Anterior cingulate cortex (tissue), 58 donors: Measurements from ENCODE around the gene LTA.
"Not testable (repeated sequence)": the region's sequence is repeated elsewhere in the genome, so short reads cannot be mapped to it uniquely, and the experiment has no call there.

Source experiments
- DNase-seq, 58 donors: peaks; one replicate each; lab custom pipeline; 2025; lab: John Stamatoyannopoulos, UW

LTA gene

DNA sequence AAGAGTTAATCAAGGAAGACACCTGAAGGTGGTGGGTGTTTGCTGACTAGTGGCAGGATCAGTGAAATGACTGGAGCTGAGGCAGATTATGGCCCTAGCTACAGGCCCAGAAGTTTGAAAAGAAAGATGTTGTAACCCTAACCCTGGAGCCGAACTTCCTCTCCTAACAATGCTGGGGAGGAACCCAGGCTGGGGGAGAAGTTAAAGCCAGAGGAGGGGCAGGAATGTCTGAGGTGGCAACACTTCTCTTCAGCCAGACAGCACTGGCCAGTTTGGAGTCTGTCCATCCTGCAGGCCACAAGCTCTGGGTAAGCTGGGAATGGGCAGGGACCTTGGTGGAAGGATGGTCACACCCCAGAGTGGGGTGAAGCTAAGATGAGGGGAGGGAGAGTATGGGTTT lies 13.9 kb downstream of the LTA start, which contains the start of gene LST1:
TSS of gene LST1 (plus strand) at position 270 of the 400 bp plus-strand sequence. CDS start 1,023 bp downstream, outside the sequence.
- peak in 8 of 58 donors; percentile 2 to 30 (median 10) for DNase-seq

DNA sequence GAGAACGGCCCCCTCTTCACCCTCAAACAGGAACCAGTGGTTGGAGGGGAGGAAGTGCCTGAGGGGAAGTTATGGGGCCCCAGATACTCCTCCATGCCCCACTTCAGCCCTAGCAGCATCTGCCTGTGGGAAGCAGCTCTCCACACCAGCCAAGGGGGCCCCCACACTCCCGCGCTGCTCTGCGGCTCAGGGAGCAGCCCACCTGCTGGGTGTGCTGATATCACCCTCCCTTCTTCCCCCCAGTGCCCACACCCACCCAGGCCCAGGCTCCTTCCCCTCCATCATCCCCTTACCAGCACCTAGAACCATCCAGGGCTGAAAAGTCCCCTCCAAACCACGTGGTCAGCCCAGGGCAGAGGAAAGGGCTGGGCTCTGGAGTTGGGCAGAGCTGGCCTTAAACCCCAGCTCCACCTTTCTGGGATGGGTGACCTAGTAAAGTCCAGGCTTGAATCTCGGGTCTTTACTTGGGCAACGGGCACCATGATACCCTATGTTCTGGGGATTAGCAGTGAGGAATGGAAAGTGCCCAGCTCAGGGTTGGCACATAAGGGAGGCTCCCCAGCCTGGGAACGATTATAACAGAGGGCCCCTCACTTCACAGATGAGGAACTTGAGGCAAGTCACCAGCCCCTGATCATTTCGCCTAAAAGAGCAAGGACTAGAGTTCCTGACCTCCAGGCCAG lies 14.7 kb downstream of the LTA start:
- DNase-seq: peak in 12 of 58 donors; percentile 3 to 47 (median 29)

GRCh38 chr6:31587791-31588777 lies 16.0 kb downstream of the LTA start:
- DNase-seq: no peak

- DNase-seq: no peak
Observed at GRCh38 chr6:31588871-31589650, 17.0 kb downstream of the LTA start.

DNA sequence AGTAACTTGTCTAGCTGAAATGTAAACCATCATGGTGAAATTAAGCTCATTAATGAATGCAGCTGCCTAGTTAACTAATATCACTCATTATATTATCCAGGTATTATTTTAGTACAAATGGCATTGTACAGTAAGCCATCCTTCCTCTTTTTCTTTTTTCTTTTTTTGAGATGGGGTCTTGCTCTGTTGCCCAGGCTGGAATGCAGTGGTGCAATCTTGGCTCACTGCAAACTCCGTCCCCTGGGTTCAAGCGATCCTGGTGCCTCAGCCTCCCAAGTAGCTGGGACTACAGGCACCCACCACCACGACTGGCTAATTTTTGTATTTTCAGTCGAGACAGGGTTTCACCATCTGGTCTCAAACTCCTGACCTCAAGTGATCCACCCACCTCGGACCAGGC lies 18.6 kb downstream of the LTA start:
- not testable (repeated sequence) for DNase-seq

GRCh38 chr6:31592396-31592771 lies 20.3 kb downstream of the LTA start:
- DNase-seq: no peak

- no peak for DNase-seq
Observed at GRCh38 chr6:31597006-31597405, 24.9 kb downstream of the LTA start.

- no peak for DNase-seq
Observed at GRCh38 chr6:31607317-31607716, 35.2 kb downstream of the LTA start.

- no peak for DNase-seq
Observed at GRCh38 chr6:31609519-31610406, 37.7 kb downstream of the LTA start.

GRCh38 chr6:31610968-31611367 lies 38.9 kb downstream of the LTA start:
- DNase-seq: no peak

DNA sequence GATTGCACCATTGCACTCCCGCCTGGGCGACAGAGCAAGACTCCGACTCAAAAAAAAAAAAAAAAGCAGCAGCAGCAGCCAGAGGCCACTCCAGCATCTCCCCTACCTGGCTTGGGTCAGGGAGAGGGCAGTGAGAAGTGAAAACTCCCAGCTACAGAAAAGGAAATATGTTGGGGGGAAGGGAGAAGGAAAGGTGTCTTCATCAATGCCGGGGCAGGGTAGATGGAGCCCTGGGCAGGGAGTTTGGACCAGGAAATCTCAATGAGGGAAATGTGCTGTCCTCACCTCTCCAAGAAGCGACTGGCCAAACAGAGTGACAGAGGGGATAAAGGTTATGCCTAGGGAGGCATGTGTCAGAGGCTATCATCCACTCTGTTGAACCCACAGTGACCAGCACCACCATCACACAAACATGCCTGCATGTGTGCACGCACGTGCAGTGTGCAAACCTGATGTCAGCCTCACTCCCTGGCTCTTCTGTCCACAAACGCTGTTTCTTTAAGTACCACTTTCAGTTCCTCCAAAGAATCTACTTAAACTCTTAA lies 42.1 kb downstream of the LTA start:
- peak in 2 of 58 donors; percentile 27 to 39 for DNase-seq

DNA sequence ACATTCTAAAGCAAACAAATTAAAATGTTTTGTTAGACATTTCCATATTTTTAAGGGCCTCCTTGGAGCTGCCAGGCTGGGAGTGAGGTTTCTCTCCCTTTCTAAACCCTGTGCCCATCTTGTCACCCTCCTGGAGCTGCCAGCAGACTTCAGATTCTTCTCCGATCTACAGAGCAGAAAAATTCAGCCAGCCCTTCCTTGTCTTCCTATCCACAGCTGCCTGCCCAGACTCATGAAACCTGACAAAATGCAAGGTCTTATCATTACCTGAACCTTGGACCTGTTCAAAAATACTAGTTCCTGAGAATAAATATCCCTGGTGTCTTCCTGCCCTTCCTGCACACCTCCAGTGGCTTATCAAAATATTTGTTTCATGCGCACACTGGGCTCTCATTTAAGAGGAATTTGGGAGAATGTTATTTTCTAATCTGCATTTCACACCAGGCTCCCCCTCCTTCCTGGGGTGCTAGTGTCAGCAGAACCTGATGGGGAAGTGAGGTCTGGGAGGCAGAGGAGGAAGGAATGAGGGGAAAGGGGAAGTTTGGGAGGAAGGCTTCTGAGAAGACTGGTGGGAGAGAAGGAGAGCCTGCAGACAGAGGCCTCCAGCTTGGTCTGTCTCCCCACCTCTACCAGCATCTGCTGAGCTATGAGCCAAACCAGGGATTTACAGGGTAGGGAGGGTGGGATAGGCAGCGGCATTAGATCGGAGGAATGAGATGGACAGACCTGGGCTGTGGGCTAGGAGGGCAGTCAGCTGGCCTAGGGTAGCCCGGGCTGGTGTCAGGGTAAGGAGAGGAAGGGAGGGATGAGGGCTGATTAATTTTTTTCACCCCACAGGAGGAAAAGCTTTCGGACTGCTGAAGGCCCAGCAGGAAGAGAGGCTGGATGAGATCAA lies 42.8 kb downstream of the LTA start, which contains the start of gene AIF1:
TSS of gene AIF1 (plus strand) at position 551 of the 895 bp plus-strand sequence. CDS start at position 647, 96 bp downstream.
- peak in 4 of 58 donors; percentile 9 to 30 (median 13) for DNase-seq

- DNase-seq: peak in 1 of 58 donors; percentile 17
Observed at GRCh38 chr6:31615748-31616147, 43.7 kb downstream of the LTA start.

GRCh38 chr6:31617010-31617409 lies 44.9 kb downstream of the LTA start:
- DNase-seq: no peak

DNA sequence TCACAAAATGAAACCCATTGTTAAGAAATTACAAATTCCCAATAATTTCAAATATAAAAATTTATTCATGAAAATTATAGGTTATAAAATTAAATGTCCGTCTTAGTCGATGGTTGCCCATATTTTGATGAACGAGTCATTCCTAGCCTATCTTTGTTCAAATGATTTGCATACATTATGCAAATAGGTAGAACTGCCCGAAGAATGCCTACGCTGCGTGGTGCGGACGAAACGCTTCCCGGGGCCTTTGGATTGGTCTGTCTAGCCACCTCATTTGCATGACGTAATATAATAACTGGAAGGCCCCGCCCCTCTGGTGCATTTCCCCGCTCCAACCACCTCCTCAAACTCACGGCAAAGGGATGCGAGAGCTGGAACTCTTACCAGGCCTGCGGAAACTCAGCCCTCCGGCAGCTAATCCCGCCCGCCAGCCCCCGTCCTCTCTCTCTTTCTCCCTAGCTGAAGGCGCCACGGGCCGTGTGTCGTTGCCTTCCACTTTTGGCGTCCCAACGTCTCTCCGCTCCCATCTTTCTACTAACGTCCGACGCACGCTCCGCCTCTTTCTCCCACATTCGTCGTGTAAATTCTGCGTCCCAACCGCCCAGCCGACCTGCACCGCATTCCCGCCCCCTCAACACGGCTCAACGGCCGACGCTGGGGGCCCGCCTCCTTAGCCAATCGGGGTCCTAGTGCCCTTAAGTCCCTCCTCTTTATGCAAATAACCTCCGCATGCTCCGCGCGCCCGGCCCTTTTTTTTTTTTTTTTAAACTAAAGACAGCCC lies 47.9 kb downstream of the LTA start:
- peak; percentile 93 to 100 (median 98) for DNase-seq

DNA sequence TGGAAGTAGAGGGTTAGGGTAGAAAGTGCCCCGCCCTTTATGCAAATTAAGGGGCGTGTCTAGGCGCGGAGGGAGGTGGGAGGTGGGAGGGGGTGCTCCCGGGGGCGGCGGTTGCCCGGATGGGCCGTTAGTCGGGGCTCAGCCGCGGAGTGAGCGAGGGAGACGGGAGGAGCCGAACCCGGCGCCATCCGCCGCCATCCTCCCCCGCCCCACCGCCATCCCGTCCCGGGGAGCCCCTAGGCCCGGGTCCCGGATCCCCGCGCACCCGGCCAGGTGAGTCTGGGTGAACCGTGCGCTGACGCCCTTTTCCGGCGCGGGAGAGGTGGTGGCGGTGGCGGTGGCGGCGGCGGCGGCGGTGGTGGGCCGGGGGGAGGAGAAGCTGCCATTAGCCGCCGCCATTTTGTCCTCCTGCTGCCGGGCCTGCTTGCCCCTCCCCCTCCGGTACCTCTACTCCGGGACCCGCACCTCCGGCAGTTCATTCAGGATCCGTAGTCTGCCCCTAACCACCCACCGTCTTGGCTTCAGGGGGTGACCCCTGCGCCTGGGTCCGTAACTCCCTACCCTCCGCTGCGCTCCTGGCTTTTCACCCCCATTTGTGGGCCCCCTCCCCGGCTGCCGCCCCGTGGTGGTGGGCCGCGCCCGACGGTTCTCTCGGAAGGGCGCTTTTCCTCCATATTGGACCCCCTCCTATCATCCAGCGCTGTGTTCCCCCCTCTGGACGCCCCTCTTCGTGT lies 48.7 kb downstream of the LTA start, which contains the start of gene PRRC2A:
TSS of gene PRRC2A (plus strand) at position 130 of the 734 bp plus-strand sequence. CDS start 2,075 bp downstream, outside the sequence.
- DNase-seq: peak in 42 of 58 donors; percentile 46 to 100 (median 78)
